Type B pancreatic cell (in vitro differentiated cells): ENCODE measurements around the gene CD83. TPM values are rescaled to one million over a fixed set of nuclear protein-coding genes. Genes with fewer than 3 reads are reported as not detected.

Experiments
- DNase-seq: peaks from one replicate; pipeline ENCODE4 v3.0.0; 2021; ENCODE audit warnings: mixed read lengths; ENCODE audit not compliant: unreplicated experiment; ENCODE audit errors: extremely low spot score
- H3K27ac Mint-ChIP-seq: 2 replicates; pipeline ENCODE4 v1.8.0; 2021; ENCODE audit warnings: mild to moderate bottlenecking, mixed read lengths
- H3K27me3 Mint-ChIP-seq: 2 replicates; pipeline ENCODE4 v1.8.0; 2021; ENCODE audit warnings: mixed read lengths
- H3K36me3 Mint-ChIP-seq: 2 replicates; pipeline ENCODE4 v1.8.0; 2021; ENCODE audit warnings: mixed read lengths
- H3K4me1 Mint-ChIP-seq: one replicate; pipeline ENCODE4 v1.8.0; 2021; ENCODE audit warnings: mixed read lengths; ENCODE audit not compliant: unreplicated experiment
- H3K4me3 Mint-ChIP-seq: 2 replicates; pipeline ENCODE4 v1.8.0; 2021; ENCODE audit warnings: mild to moderate bottlenecking, mixed read lengths
- H3K9me3 Mint-ChIP-seq: 2 replicates; pipeline ENCODE4 v1.8.0; 2021; ENCODE audit warnings: mixed read lengths
- total RNA-seq: library from RNA; stranded (reverse); gene quantifications from 2 replicates; pipeline ENCODE4 v1.2.1, GENCODE V29; 2021; ENCODE audit warnings: low replicate concordance
- TF ChIP-seq, protein P1 (sequence below): fragments of 200-600 bp; sonication (generic); conservative IDR thresholded peaks from 2 replicates; pipeline ENCODE4 v1.5.0; 2021; ENCODE audit warnings: antibody characterized with exemption, mild to moderate bottlenecking

The CD83 gene
- total RNA-seq, 1 donor from 2014 or later: 7.7 TPM

DNA sequence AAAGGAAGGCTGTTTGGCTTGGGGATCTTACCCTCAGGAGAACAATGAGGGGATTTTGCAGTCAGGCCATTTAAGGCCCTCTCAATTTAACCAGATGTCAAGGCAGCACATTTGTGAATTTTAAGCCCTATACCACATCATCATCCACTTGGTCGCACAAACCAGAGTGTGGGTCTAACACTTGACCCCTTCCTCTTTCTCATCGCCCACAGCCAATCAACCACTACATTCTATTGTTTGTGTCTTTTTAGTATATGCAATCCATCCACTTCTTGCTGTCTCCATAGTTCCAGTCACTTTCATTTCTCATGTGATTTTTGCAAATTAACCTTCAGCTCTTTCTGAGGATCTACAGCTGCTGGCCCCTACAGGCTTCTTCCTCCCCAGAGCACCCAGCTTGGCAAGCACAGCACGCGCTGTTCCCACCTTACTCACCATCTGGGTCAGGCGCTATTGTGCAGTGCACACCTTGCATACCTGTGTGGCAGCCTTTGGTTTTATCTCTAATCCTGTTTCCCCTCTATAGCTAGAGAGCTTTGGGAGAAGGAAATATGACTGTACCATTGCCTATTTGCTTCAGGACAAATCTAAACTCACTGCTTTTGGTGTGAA lies 32.3 kb upstream of the CD83 start:
- no peak for DNase-seq
- no peaks in the 10 kb centered on the region for H3K36me3 Mint-ChIP-seq
- H3K27ac Mint-ChIP-seq: no peak overlapping the region
- H3K4me1 Mint-ChIP-seq: peaks cover 4% of the 10 kb centered on the region
- no peak overlapping the region for H3K4me3 Mint-ChIP-seq
- H3K9me3 Mint-ChIP-seq: no peaks in the 10 kb centered on the region
- TF ChIP-seq, protein P1, sequence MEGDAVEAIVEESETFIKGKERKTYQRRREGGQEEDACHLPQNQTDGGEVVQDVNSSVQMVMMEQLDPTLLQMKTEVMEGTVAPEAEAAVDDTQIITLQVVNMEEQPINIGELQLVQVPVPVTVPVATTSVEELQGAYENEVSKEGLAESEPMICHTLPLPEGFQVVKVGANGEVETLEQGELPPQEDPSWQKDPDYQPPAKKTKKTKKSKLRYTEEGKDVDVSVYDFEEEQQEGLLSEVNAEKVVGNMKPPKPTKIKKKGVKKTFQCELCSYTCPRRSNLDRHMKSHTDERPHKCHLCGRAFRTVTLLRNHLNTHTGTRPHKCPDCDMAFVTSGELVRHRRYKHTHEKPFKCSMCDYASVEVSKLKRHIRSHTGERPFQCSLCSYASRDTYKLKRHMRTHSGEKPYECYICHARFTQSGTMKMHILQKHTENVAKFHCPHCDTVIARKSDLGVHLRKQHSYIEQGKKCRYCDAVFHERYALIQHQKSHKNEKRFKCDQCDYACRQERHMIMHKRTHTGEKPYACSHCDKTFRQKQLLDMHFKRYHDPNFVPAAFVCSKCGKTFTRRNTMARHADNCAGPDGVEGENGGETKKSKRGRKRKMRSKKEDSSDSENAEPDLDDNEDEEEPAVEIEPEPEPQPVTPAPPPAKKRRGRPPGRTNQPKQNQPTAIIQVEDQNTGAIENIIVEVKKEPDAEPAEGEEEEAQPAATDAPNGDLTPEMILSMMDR: no peak
- H3K27me3 Mint-ChIP-seq: peaks cover 10% of the 10 kb centered on the region

DNA sequence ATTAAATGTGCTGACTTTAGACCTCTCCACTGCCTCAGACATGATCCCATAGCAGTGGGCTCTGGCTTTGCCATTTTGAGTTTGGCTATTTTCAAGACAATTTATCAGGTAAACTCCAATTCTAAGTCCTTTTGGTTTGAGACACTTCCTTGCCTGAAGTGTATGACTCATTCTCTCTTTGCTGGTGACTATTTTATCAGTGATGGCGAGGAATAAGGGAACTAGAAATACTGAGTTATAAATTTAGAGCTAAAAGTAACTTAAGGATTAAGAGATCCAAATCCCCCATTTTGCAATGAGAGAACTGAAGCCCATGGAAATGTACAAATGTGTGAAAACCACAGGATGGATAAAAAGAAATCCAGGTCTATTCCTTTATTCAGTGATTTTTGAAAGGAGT lies 30.9 kb upstream of the CD83 start:
- H3K27ac Mint-ChIP-seq: no peak overlapping the region
- peaks cover 4% of the 10 kb centered on the region for H3K4me1 Mint-ChIP-seq
- peaks cover 10% of the 10 kb centered on the region for H3K27me3 Mint-ChIP-seq
- H3K4me3 Mint-ChIP-seq: no peak overlapping the region
- no peaks in the 10 kb centered on the region for H3K36me3 Mint-ChIP-seq
- TF ChIP-seq, protein P1: no peak
- H3K9me3 Mint-ChIP-seq: no peaks in the 10 kb centered on the region
- no peak for DNase-seq

DNA sequence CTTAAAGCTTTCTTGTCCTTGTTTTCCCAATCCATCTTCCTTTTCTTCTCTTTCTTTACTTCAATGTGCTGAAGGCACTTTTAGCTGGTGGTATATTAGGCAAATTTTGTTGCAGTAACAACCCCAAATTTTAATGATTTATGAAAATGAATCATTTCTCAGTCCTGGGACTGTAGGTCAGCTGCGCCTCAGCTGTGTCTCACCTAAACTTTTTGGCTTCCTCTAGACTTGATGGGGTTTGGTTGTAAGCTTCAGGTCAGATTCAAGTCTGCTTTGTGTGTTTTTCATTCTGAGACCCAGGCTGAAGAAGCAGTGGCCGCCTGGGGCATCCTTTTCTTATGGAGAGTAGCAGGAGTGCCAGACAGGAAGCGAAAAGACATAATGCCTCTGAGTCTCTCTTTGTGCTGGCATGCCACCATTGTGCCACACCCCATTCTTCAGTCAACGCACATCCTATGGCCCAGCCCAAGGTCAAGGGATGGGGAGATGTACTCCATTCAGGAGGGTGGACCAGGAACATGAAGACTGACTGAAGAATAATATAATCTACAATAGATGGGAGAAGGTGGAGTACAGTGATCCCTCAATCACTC lies 28.9 kb upstream of the CD83 start:
- H3K36me3 Mint-ChIP-seq: no peaks in the 10 kb centered on the region
- peaks cover 10% of the 10 kb centered on the region for H3K27me3 Mint-ChIP-seq
- peaks cover 7% of the 10 kb centered on the region for H3K4me1 Mint-ChIP-seq
- TF ChIP-seq, protein P1: no peak
- no peak overlapping the region for H3K4me3 Mint-ChIP-seq
- no peaks in the 10 kb centered on the region for H3K9me3 Mint-ChIP-seq
- H3K27ac Mint-ChIP-seq: no peak overlapping the region
- DNase-seq: no peak

DNA sequence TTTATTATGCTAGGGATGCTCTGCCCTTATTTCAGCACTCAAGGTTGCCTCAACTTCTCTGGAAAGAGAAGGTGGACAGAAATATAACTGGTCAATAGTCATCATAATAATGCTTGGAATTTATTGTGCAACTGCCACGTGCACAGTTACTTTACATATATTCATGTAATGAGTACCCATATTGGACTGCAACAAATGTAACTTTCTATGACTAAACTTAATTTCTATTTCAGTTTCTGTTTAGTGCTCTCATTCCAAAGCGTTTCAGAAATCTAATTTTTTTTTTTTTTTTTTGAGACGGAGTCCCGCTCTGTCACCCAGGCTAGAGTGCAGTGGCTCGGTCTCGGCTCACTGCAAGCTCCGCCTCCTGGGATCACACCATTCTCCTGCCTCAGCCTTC lies 28.3 kb upstream of the CD83 start:
- Mint-ChIP-seq H3K36me3 (no peaks in the 10 kb centered on the region), H3K27ac (no peak overlapping the region)

DNA sequence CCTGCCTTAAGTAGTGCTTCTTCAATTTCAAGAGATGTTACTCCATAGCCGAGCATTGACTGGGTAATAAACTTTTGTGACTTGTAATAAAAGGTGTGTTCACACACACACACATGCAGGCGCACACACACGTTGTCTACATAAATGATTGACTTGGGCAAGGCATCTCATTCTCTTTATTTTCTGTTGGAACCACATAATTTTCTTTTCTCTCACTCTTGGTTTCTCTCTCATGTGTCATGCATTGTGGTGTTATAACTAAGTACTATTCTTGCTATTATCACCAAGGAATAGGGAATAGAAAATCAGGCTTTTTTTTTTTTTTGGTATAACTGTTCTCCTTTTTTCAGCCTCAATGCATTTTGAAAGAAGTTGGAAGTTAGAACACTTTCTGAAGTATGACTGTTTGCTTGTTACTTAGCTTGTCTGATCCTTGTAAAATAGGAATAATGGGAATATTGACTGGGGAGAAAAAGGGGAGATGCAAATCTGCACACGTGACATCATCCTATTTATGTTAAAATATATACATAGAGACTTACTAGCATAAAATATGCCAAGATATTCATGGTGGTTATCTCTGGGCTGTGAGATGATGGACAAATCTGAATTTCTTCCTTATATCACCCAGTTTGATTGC lies 26.1 kb upstream of the CD83 start:
- Mint-ChIP-seq H3K27me3 (peaks cover 10% of the 10 kb centered on the region), H3K4me1 (peaks cover 13% of the 10 kb centered on the region), H3K27ac (no peak overlapping the region), H3K36me3 (no peaks in the 10 kb centered on the region), H3K4me3 (no peak overlapping the region), H3K9me3 (no peaks in the 10 kb centered on the region)
- TF ChIP-seq, protein P1: no peak
- DNase-seq: no peak

More for the DNA sequence above, 28.3 kb upstream of the CD83 start:
- H3K4me1 Mint-ChIP-seq: peaks cover 12% of the 10 kb centered on the region
- no peak overlapping the region for H3K4me3 Mint-ChIP-seq
- TF ChIP-seq, protein P1: no peak
- H3K27me3 Mint-ChIP-seq: peaks cover 10% of the 10 kb centered on the region
- DNase-seq: no peak
- H3K9me3 Mint-ChIP-seq: no peaks in the 10 kb centered on the region
